SJCRH30 (cell line): ENCODE results near the gene RFC5. TPM values are rescaled to one million over a fixed set of nuclear protein-coding genes. Genes with fewer than 3 reads are reported as not detected.
"Not testable (repeated sequence)": the region's sequence is repeated elsewhere in the genome, so short reads cannot be mapped to it uniquely, and the experiment has no call there.

ENCODE experiments used
- DNase-seq, 2 experiments: peaks; one replicate each; pipeline ENCODE4 v3.0.0-alpha.2; 2015 to 2020
- H3K27ac ChIP-seq: fragments of 250-450 bp; sonication (Bioruptor Pico); 2 replicates; pipeline ENCODE4 v1.5.1; 2020; ENCODE audit warnings: mild to moderate bottlenecking, moderate library complexity
- H3K27me3 ChIP-seq: fragments of 250-450 bp; sonication (Bioruptor Pico); 2 replicates; pipeline ENCODE4 v1.5.1; 2020; ENCODE audit warnings: mild to moderate bottlenecking, moderate library complexity
- H3K36me3 ChIP-seq: fragments of 250-450 bp; sonication (Bioruptor Pico); 2 replicates; pipeline ENCODE4 v1.5.1; 2020; ENCODE audit warnings: mild to moderate bottlenecking, moderate library complexity
- H3K4me1 ChIP-seq: fragments of 250-450 bp; sonication (Bioruptor Pico); 2 replicates; pipeline ENCODE4 v1.5.1; 2020; ENCODE audit warnings: mild to moderate bottlenecking, moderate library complexity
- H3K4me3 ChIP-seq: fragments of 250-450 bp; sonication (Bioruptor Pico); 2 replicates; pipeline ENCODE4 v1.5.1; 2020; ENCODE audit warnings: mild to moderate bottlenecking, moderate library complexity
- H3K9me3 ChIP-seq: fragments of 250-450 bp; sonication (Bioruptor Pico); replicated peaks from 2 replicates; pipeline ENCODE4 v1.5.1; 2020; ENCODE audit warnings: mild to moderate bottlenecking, moderate library complexity
- total RNA-seq: library from RNA; depleted of rRNA; stranded (reverse); fragments of >200 nt; shearing (Covaris generic); gene quantifications from 2 replicates; pipeline ENCODE4 v1.2.3, GENCODE V29; 2014

The RFC5 gene
- total RNA-seq, 1 experiment from 2014 or later, result 70.8 TPM

DNA sequence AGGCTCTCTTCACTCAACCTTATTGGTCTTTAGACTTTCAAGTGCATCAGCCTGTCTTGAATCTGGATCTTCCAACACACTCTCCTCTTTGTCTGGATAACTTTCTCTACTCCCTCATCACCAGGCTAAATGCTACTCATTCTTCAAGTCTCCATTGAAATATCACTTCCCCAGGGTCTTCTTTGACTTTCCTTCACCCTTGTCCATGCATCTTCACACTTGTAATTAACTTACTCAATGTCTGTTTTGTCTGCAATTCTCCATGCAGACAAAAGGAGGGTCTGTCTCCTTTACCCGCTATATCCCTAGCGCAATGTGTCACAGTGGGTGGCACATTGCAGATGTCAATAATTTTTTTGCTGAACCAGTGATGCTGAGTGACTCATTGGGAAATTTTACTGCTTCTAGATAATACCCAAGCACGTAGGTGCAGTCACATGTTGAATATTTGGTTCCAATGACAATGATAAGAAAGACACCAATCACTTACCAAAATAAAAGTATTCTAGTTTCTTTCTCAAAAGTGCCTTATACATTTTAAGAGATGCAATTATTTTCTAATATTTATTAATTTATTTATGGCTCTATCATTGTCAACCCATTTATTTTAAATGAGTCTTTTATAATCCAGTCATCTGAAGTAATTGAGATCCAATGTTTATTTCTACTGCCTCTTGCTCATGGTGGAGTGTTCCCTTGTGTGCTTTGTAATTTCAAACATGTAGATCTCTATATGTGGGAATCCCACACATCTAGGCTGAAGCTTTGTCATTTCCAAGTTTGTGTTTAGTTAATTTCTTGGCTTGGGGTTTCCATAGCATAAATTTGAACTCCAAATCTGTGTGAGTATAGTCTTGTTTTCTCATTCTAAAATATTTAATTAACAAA, 21.7 kb upstream of the RFC5 start:
- Histone ChIP-seq H3K9me3 (no peaks in the 10 kb centered on the region), H3K36me3 (no peaks in the 10 kb centered on the region), H3K4me1 (no peaks in the 10 kb centered on the region), H3K27me3 (no peaks in the 10 kb centered on the region), H3K27ac (no peak overlapping the region), H3K4me3 (no peak overlapping the region)
- no peak for DNase-seq

DNA sequence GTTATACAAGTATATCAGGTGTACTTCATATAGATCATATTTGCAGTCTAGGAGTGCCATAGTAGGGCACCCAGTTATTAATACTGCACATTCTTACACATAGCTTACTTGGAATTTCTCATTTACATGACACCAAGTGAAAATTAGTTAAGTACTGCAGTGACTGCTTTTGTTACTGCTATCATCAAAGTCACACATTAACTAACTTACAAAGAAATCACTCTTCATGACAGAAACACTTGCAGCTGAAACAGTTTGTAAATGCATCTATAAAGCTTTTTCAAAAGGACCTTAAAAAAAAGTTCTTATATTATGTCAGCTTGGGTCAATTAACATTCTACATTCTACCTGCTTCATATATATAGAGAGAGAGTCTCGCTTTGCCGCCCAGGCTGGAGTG, 17.8 kb upstream of the RFC5 start:
- Histone ChIP-seq H3K4me1 (no peaks in the 10 kb centered on the region), H3K9me3 (no peaks in the 10 kb centered on the region), H3K27ac (no peak overlapping the region), H3K27me3 (no peaks in the 10 kb centered on the region), H3K36me3 (no peaks in the 10 kb centered on the region), H3K4me3 (no peak overlapping the region)
- DNase-seq, result no peak

DNA sequence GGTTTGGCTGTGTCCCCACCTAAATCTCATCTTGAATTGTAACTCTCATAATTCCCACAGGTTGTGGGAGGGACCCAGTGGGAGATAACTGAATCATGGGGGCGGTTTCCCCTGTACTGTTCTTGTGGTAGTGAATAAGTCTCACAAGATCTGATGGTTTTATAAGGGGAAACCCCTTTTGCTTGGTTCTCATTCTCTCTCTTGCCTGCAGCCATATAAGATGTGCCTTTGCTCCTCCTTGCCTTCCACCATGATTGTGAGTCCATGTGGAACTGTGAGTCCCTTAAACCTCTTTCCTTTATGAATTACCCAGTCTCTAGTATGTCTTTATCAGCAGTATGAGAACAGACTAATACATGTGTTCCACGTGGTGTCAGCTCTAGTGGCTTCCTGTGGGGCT, 16.7 kb upstream of the RFC5 start:
- H3K4me1 ChIP-seq, H3K4me3 ChIP-seq, H3K9me3 ChIP-seq, H3K36me3 ChIP-seq, DNase-seq, H3K27ac ChIP-seq, H3K27me3 ChIP-seq: not testable (repeated sequence)

DNA sequence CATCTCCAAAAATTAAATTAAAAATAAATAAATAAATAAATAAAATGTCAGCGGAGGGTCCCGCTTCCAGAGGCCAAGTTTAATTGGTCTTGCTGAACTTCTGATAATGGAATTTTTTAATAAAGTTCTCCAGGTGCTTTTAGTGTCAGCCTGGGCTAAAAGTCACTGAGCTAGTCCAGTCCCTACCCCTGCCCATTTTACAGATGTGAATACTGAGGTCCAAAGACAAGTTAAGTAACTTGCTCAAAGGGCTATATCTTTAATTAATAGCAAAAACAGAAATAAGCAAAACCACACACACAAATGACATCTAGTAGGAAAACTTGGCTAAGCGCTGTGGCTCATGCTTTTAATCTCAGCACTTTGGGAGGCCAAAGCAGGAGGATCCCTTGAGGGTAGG, 5.6 kb upstream of the RFC5 start:
- DNase-seq, result no peak
- no peak overlapping the region for H3K27ac ChIP-seq
- no peak overlapping the region for H3K4me3 ChIP-seq
- H3K4me1 ChIP-seq, result no peaks in the 10 kb centered on the region
- H3K27me3 ChIP-seq, result no peaks in the 10 kb centered on the region
- H3K9me3 ChIP-seq, result no peaks in the 10 kb centered on the region
- no peaks in the 10 kb centered on the region for H3K36me3 ChIP-seq

DNA sequence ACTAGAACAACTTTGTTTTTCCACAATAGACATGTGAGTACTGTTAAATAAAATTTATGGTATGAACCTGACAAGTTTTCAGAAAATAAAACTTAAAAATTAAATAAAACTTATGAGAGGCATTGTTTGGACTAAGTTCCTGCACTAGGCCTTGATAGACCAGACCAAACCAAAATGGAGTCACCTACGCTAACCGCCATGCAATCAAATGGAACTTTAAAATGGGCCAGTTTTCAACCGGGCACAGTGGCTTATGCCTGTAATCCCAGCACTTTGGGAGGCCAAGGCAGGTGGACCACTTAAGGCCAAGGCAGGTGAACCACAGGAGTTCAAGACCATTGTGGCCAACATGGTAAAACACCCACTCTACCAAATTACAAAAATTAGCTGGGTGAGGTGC, 5.1 kb upstream of the RFC5 start:
- Histone ChIP-seq H3K9me3 (no peaks in the 10 kb centered on the region), H3K27ac (no peak overlapping the region), H3K27me3 (no peaks in the 10 kb centered on the region), H3K36me3 (no peaks in the 10 kb centered on the region), H3K4me3 (no peak overlapping the region), H3K4me1 (no peaks in the 10 kb centered on the region)
- no peak for DNase-seq

DNA sequence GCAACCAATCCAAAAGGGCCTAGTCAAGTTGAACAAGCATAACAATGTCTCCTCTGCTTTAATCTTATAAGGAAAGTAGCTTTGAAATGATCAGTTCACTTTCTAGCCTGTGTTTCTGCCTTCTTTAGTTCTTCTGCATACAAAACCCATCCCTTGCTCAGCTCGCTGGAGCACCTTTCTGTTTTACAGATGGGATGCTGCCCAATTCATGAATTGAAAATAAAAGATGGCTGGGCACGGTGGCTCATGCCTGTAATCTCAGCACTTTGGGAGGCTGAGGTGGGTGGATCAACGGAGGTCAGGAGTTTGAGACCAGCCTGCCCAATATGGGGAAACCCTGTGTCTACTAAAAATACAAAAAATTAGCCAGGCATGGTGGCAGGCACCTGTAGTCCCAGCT, 4.5 kb upstream of the RFC5 start:
- Histone ChIP-seq H3K36me3 (no peaks in the 10 kb centered on the region), H3K4me3 (no peak overlapping the region), H3K4me1 (no peaks in the 10 kb centered on the region), H3K27me3 (no peaks in the 10 kb centered on the region), H3K9me3 (no peaks in the 10 kb centered on the region), H3K27ac (no peak overlapping the region)
- no peak for DNase-seq

DNA sequence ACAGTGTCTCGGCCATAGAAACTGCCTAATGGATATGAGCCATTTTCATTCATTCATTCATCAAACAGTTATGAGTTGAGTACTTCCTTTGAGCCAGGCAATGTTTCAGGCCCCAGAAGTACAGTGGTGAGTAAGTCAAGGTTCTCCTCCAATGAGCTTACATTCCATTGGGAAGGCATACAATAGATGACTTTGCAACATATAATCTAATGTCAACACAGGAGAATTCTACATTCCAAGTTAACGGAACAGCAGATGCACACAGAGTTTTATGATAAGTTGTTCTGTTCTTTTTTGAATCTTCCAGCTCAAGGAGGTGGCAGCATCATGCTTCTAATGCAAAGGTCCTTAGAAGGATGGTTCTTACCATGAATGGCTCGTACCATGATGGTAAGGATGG, 3.2 kb upstream of the RFC5 start:
- Histone ChIP-seq H3K36me3 (peaks cover 7% of the 10 kb centered on the region; the same call in 1 of the 2 replicates), H3K27me3 (no peaks in the 10 kb centered on the region), H3K27ac (no peak overlapping the region), H3K4me3 (no peak overlapping the region), H3K9me3 (no peaks in the 10 kb centered on the region), H3K4me1 (no peaks in the 10 kb centered on the region; the same call in 1 of the 2 replicates)
- DNase-seq, result no peak

DNA sequence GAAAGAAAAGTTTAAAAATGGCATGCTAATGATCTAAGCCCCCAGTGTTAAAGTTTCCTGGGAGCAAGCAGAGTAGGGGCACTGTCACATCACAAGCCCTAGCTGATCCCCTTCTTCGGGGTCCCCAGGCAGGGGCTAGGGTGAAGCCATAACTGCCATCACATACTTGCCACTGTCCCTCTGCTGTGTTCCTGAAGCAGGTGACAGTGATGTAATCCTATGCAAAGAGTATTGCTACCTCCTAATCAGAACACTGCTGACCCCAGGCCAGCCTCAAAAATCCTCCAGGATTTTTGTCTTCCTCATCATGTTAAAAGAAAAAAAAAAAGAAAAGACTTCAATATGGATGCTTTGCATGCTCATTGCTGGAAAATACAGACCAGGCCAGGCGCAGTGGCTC, 1.2 kb upstream of the RFC5 start:
- Histone ChIP-seq H3K4me3 (no peak overlapping the region), H3K36me3 (peaks cover 25% of the 10 kb centered on the region), H3K27me3 (no peaks in the 10 kb centered on the region), H3K9me3 (no peaks in the 10 kb centered on the region), H3K27ac (no peak overlapping the region), H3K4me1 (no peaks in the 10 kb centered on the region; the same call in 1 of the 2 replicates)
- no peak for DNase-seq

DNA sequence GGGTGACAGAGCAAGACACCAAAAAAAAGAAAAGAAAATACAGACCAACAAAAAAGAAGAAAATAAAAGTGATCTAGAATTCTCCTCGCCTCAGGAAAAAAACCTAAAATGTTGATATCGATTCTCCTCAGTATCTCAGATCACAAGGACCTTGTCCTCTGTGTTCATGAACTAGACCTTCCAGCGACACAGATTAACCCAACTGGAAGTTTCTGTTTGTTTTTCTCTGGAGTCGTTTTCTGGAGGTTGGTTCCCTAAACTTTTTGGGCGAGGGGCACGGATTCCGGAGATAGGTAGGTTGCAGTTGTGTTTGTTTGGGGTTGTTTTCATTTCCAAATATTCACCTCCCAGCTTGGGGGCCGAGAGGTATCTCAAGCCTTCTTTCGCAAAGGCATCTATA, 559 bp upstream of the RFC5 start:
- Histone ChIP-seq H3K27me3 (no peaks in the 10 kb centered on the region), H3K4me1 (no peaks in the 10 kb centered on the region; the same call in 1 of the 2 replicates), H3K4me3 (peak overlapping the region; percentile 95), H3K36me3 (peaks cover 31% of the 10 kb centered on the region), H3K9me3 (no peaks in the 10 kb centered on the region), H3K27ac (no peak overlapping the region)
- DNase-seq, result no peak

DNA sequence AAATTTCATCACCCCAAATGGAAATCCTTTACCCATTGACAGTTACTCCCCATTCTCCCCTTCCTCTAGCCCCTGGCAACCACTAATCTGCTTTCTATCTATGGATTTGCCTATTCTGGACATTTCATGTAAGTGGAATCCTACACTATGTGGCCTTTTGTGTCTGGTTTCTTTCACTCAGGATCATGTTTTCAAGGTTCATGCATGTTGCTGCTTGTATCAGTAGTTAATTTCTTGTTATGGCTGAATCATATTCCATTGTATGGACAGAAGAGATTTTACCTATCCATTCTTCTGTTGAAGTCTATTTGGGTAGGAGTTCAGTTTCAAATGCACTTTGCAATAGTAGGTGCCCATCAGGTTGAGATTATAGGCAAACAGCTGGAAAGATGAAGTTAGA, 1.4 kb downstream of the RFC5 start:
- Histone ChIP-seq H3K4me3 (0 out of 2 replicates have a peak overlapping the region, but pooled peaks have one; percentile 95), H3K27ac (no peak overlapping the region), H3K27me3 (no peaks in the 10 kb centered on the region), H3K4me1 (no peaks in the 10 kb centered on the region; the same call in 1 of the 2 replicates), H3K9me3 (no peaks in the 10 kb centered on the region), H3K36me3 (peaks cover 35% of the 10 kb centered on the region)
- no peak for DNase-seq

DNA sequence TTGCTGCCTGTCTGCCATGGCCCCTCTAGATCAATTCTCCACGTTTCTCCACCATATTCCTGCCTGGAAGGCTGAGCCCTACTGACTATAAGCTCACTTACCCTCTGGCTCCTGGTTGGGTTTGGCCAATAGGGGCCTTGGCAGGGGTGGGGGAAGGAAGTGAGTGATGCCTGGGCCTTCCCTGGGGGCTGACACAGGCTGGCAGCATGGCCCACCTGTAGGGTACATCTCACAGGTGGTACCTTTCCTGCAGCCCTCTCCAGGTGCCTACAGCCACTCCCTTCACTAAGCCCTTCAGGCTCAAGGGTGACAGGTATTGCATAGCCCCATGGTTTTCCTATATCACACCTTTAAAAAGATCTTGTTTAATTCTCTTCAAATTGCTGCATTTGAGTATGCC, 3.5 kb downstream of the RFC5 start:
- no peak overlapping the region for H3K4me3 ChIP-seq
- no peaks in the 10 kb centered on the region; the same call in 1 of the 2 replicates for H3K4me1 ChIP-seq
- no peaks in the 10 kb centered on the region for H3K27me3 ChIP-seq
- no peaks in the 10 kb centered on the region for H3K9me3 ChIP-seq
- peaks cover 41% of the 10 kb centered on the region for H3K36me3 ChIP-seq
- no peak overlapping the region for H3K27ac ChIP-seq
- DNase-seq, result no peak

DNA sequence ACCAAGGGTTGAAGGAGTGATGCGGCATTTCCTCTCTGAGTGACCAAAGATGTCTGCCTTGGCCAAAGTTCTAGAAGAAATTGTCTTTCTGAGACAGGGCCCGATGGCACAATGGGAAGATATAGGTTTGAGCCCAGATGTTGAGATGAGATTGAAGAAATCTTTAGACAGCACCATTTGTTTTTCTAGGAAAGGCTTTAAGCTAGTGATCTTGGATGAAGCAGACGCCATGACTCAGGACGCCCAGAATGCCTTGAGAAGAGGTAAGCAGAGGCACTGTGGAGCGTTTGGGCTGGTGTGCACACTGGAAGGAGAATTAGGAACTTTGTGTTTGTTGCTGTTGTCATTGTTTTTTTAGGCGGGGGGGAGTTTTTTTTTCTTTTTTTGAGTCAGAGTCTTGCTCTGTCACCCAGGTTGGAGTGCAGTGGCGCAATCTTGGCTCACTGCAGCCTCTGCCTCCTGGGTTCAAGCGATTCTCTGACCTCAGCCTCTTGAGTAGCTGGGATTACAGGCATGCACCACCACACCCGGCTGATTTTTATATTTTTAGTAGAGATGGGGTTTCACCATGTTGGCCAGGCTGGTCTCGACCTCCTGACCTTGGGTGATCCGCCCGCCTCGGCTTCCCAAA, 5.7 kb downstream of the RFC5 start:
- not testable (repeated sequence) for H3K4me3 ChIP-seq, H3K27me3 ChIP-seq, H3K27ac ChIP-seq, H3K4me1 ChIP-seq, H3K9me3 ChIP-seq, DNase-seq
- H3K36me3 ChIP-seq, result peaks cover 53% of the 10 kb centered on the region

DNA sequence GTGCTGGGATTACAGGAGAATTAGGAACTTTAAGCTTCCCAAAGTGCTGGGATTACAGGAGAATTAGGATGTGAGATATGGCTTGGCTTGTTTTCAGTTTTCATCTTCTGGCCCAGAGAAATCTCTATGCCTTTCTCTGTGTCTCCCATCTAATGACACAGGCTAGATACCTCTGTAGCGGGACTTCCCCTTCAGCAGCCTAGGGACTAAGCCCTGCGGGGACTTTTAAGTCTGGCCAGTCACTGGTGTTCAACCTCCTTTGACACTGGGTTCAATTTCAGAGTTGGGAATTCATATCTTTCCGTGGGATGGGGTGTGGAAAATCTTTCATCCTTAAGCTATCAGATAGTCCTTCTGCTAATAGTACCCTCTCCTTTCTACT, 6.2 kb downstream of the RFC5 start:
- H3K4me1 ChIP-seq, result no peaks in the 10 kb centered on the region; the same call in 1 of the 2 replicates
- H3K27me3 ChIP-seq, result no peaks in the 10 kb centered on the region
- H3K9me3 ChIP-seq, result no peaks in the 10 kb centered on the region
- DNase-seq, result no peak
- peaks cover 53% of the 10 kb centered on the region for H3K36me3 ChIP-seq
- H3K4me3 ChIP-seq, result no peak overlapping the region
- no peak overlapping the region for H3K27ac ChIP-seq

DNA sequence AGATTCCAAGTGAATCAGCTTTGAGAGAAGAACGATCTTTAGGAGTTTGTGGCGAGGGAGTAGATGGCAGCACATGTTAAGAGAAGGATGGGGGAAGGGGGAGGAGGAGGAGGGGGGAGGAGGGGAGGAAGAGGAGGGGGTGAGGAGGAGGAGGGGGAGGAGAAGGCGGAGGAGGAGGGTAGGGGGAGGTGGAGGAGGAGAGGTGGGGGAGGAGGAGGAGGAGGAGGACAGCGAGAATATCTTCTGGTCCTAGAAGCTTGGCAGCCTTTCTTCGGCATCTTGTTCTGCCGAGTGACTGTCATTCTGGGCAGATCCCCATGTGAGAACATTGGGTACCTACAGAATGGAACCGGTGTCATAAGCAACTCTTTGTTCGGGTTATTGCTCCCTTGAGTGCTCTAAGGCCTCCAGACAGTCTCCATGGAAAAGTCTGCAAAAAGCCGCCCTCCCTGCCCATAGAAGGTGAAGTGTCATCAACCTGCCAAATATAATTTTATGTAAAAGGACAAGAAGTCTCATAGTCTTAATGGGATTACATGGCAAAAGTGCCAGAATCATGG, 6.9 kb downstream of the RFC5 start:
- peaks cover 53% of the 10 kb centered on the region for H3K36me3 ChIP-seq
- H3K4me3 ChIP-seq, result no peak overlapping the region
- no peak for DNase-seq
- no peaks in the 10 kb centered on the region for H3K9me3 ChIP-seq
- no peaks in the 10 kb centered on the region for H3K4me1 ChIP-seq
- no peaks in the 10 kb centered on the region for H3K27me3 ChIP-seq
- H3K27ac ChIP-seq, result no peak overlapping the region

DNA sequence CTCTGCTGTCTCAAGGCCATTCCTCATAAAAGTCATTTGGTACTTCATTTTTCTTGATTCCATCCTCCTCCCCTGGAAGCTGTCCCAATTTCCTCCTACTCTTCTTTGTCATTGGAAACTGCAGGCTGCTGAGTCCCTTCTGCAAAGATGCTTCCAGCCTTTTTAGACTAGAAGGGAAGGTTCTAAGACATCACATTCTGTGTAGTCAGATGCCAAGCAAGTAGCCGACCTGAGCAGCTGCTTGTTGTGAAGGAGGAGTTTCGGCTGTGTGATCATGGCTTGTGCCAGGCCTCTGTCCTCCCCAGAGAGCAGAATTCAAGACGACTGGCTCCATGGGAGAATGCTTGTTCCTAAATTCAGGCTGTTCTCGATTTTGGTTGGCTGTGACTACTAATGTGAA, 8.7 kb downstream of the RFC5 start:
- Histone ChIP-seq H3K4me1 (no peaks in the 10 kb centered on the region), H3K4me3 (no peak overlapping the region), H3K9me3 (no peaks in the 10 kb centered on the region), H3K27ac (no peak overlapping the region), H3K27me3 (no peaks in the 10 kb centered on the region), H3K36me3 (peaks cover 50% of the 10 kb centered on the region)
- no peak for DNase-seq
